Peyer's patch (tissue), 4 donors: ENCODE results near the gene FHOD3. TPM values are rescaled to one million over a fixed set of nuclear protein-coding genes. Genes with fewer than 3 reads are reported as not detected.
"Not testable (repeated sequence)": the region's sequence is repeated elsewhere in the genome, so short reads cannot be mapped to it uniquely, and the experiment has no call there.

Source experiments
- DNase-seq, 3 donors: peaks; one replicate each; pipeline ENCODE4 v3.0.0-alpha.2; 2017 to 2019
- H3K27ac ChIP-seq, 4 donors: fragments of 200-600 bp; sonication (generic); one replicate each; pipeline ENCODE4 v1.5.1; 2016 to 2019
- H3K27me3 ChIP-seq, 2 donors: fragments of 200-600 bp; sonication (generic); one replicate each; pipeline ENCODE4 v1.5.1; 2019
- H3K36me3 ChIP-seq, 3 donors: fragments of 200-600 bp; sonication (generic); one replicate each; pipeline ENCODE4 v1.5.1; 2016 to 2019
- H3K4me1 ChIP-seq, 4 donors: fragments of 200-600 bp; sonication (generic); one replicate each; pipeline ENCODE4 v1.5.1; 2016 to 2019
- H3K4me3 ChIP-seq, 4 donors: fragments of 200-600 bp; sonication (generic); 1 replicate in 3 of 4; 2 replicates in 1 of 4; pipeline ENCODE4 v1.5.1; 2016 to 2019; ENCODE audit warnings: mild to moderate bottlenecking in 1 of 4
- H3K9me3 ChIP-seq, 4 donors: fragments of 200-600 bp; sonication (generic); one replicate each; pipeline ENCODE4 v1.5.1; 2016 to 2019; ENCODE audit warnings: mild to moderate bottlenecking in 1 of 4
- CTCF ChIP-seq, 6 experiments: fragments of 450-650 bp in 4 of 6; fragments of 200-600 bp in 2 of 6; sonication (generic) in 1 of 6; IDR thresholded peaks; one replicate each; pipeline ENCODE4 v1.5.1; 2017 to 2019; ENCODE audit warnings: antibody characterized with exemption in 6 of 6, mild to moderate bottlenecking in 3 of 6, moderate library complexity in 1 of 6
- POLR2A ChIP-seq, 2 donors: fragments of 450-650 bp; IDR thresholded peaks; one replicate each; pipeline ENCODE4 v1.5.1; 2017; ENCODE audit warnings: antibody characterized with exemption in 2 of 2, mild to moderate bottlenecking in 2 of 2, moderate library complexity in 2 of 2
- total RNA-seq, 4 donors: library from RNA; depleted of rRNA; stranded (reverse); fragments of >200 nt; gene quantifications; one replicate each; pipeline ENCODE4 v1.1.0, GENCODE V29; 2016

FHOD3 gene
- total RNA-seq, 4 donors from 2014 or later = 0.53 to 10.7 (median 4.6) TPM

- no peaks in the 10 kb centered on the region for H3K27me3 ChIP-seq
- no peak for DNase-seq
- H3K9me3 ChIP-seq = no peaks in the 10 kb centered on the region
- TF ChIP-seq POLR2A (IDR thresholded peaks at IDR 0.05) (no peak), CTCF (IDR thresholded peaks at IDR 0.05) (no peak)
- peak overlapping the region in 1 of 4 donors; percentile 60 for H3K27ac ChIP-seq
- no peak overlapping the region for H3K4me3 ChIP-seq
- H3K36me3 ChIP-seq = peaks cover 0 to 22% (median 0%) of the 10 kb centered on the region in 3 donors
- no peaks in the 10 kb centered on the region for H3K4me1 ChIP-seq
These were observed 516.3 kb downstream of the FHOD3 start for GRCh38 chr18:36813824-36814223.

GRCh38 chr18:36814994-36815393 is 517.5 kb downstream of the FHOD3 start:
- no peaks in the 10 kb centered on the region for H3K9me3 ChIP-seq
- no peak overlapping the region for H3K27ac ChIP-seq
- DNase-seq = no peak
- H3K27me3 ChIP-seq = no peaks in the 10 kb centered on the region
- no peaks in the 10 kb centered on the region for H3K4me1 ChIP-seq
- peaks cover 0 to 22% (median 0%) of the 10 kb centered on the region in 3 donors for H3K36me3 ChIP-seq
- H3K4me3 ChIP-seq = no peak overlapping the region
- TF ChIP-seq POLR2A (IDR thresholded peaks at IDR 0.05) (no peak), CTCF (IDR thresholded peaks at IDR 0.05) (no peak)

- not testable (repeated sequence) for H3K4me3 ChIP-seq, DNase-seq
These were observed 518.6 kb downstream of the FHOD3 start for GRCh38 chr18:36816096-36816495.

GRCh38 chr18:36817039-36817438 is 519.5 kb downstream of the FHOD3 start:
- Histone ChIP-seq H3K4me1 (no peaks in the 10 kb centered on the region), H3K9me3 (no peaks in the 10 kb centered on the region), H3K27me3 (no peaks in the 10 kb centered on the region), H3K27ac (no peak overlapping the region), H3K36me3 (peaks cover 0 to 22% (median 0%) of the 10 kb centered on the region in 3 donors), H3K4me3 (no peak overlapping the region)
- no peak for TF ChIP-seq POLR2A (IDR thresholded peaks at IDR 0.05)
- no peak for TF ChIP-seq CTCF (IDR thresholded peaks at IDR 0.05)
- DNase-seq = no peak

More at GRCh38 chr18:36816096-36816495, 518.6 kb downstream of the FHOD3 start:
- not testable (repeated sequence) for H3K9me3 ChIP-seq, H3K27ac ChIP-seq, H3K4me1 ChIP-seq, H3K27me3 ChIP-seq
- H3K36me3 ChIP-seq = peaks cover 0 to 22% (median 0%) of the 10 kb centered on the region in 3 donors

- H3K27ac ChIP-seq = no peak overlapping the region
- no peak overlapping the region for H3K4me3 ChIP-seq
- no peaks in the 10 kb centered on the region for H3K27me3 ChIP-seq
- no peaks in the 10 kb centered on the region for H3K9me3 ChIP-seq
- TF ChIP-seq POLR2A (IDR thresholded peaks at IDR 0.05) (no peak), CTCF (IDR thresholded peaks at IDR 0.05) (no peak)
- DNase-seq = no peak
- H3K4me1 ChIP-seq = no peaks in the 10 kb centered on the region
- H3K36me3 ChIP-seq = peaks cover 0 to 22% (median 0%) of the 10 kb centered on the region in 3 donors
These were observed 521.1 kb downstream of the FHOD3 start for GRCh38 chr18:36818652-36819051.

- peaks cover 0 to 20% (median 0%) of the 10 kb centered on the region in 3 donors for H3K36me3 ChIP-seq
- H3K4me3 ChIP-seq = no peak overlapping the region
- DNase-seq = no peak
- H3K27me3 ChIP-seq = no peaks in the 10 kb centered on the region
- H3K27ac ChIP-seq = no peak overlapping the region
- no peak for TF ChIP-seq CTCF (IDR thresholded peaks at IDR 0.05)
- no peaks in the 10 kb centered on the region for H3K4me1 ChIP-seq
- H3K9me3 ChIP-seq = no peaks in the 10 kb centered on the region
These were observed 522.1 kb downstream of the FHOD3 start for GRCh38 chr18:36819621-36820020.
